OCI-LY7 (cell line): Measurements from ENCODE around the gene SLC44A5. TPM values are rescaled to one million over a fixed set of nuclear protein-coding genes. Genes with fewer than 3 reads are reported as not detected.

ENCODE experiments used
- BruUV-seq: library from RNA; stranded (reverse); fragments of 400-500 nt; replicated peaks from 2 replicates; lab custom pipeline; 2021; lab: Mats Ljungman, UMichigan
- CTCF ChIA-PET: fragments of 300-600 bp; sonication (Branson Sonifier 250); formaldehyde crosslinking; loops from one replicate; lab custom pipeline; 2022; ENCODE audit warnings: antibody characterized with exemption; ENCODE audit not compliant: unreplicated experiment; lab: Charles Lee
- POLR2A ChIA-PET: fragments of 300-600 bp; sonication (Branson Sonifier 250); formaldehyde crosslinking; loops from one replicate; lab custom pipeline; 2022; ENCODE audit warnings: antibody characterized with exemption; lab: Charles Lee
- DNase-seq: peaks from one replicate; pipeline ENCODE4 v3.0.0-alpha.2; 2015; ENCODE audit warnings: low spot score
- H2AFZ ChIP-seq: fragments of 200-600 bp; sonication (generic), shearing (Covaris generic); 2 replicates; pipeline ENCODE4 v1.6.1; 2014; ENCODE audit warnings: mild to moderate bottlenecking, antibody characterized with exemption, low read length, moderate library complexity
- H3K27ac ChIP-seq: fragments of 200-600 bp; sonication (generic); 2 replicates; pipeline ENCODE4 v1.5.1; 2014; ENCODE audit warnings: mixed run types, low read depth, mild to moderate bottlenecking, moderate library complexity, low read length, inconsistent platforms; ENCODE audit not compliant: poor library complexity, severe bottlenecking
- H3K36me3 ChIP-seq: fragments of 200-600 bp; sonication (generic); 2 replicates; pipeline ENCODE4 v1.6.1; 2014; ENCODE audit warnings: mild to moderate bottlenecking, antibody characterized with exemption, low read length, moderate library complexity, mixed read lengths; ENCODE audit not compliant: insufficient read depth
- H3K4me1 ChIP-seq: fragments of 200-600 bp; sonication (generic); 2 replicates; pipeline ENCODE4 v1.5.1; 2014; ENCODE audit warnings: mild to moderate bottlenecking, low read length; ENCODE audit not compliant: insufficient read depth, poor library complexity, severe bottlenecking
- H3K4me2 ChIP-seq: fragments of 200-600 bp; sonication (generic); 2 replicates; pipeline ENCODE4 v1.6.1; 2014; ENCODE audit warnings: mild to moderate bottlenecking, low read length
- H3K4me3 ChIP-seq: fragments of 200-600 bp; sonication (generic); 2 replicates; pipeline ENCODE4 v1.5.1; 2014; ENCODE audit warnings: mild to moderate bottlenecking, low read depth, low read length; ENCODE audit not compliant: poor library complexity, severe bottlenecking
- H3K79me2 ChIP-seq: fragments of 200-600 bp; sonication (generic); 2 replicates; pipeline ENCODE4 v1.6.1; 2016; ENCODE audit warnings: low read depth, mild to moderate bottlenecking, low read length, moderate library complexity, mixed read lengths; ENCODE audit not compliant: insufficient read depth
- H3K9me2 ChIP-seq: fragments of 200-600 bp; sonication (generic); 2 replicates; pipeline ENCODE4 v1.6.1; 2016; ENCODE audit warnings: mild to moderate bottlenecking, low read length, mixed read lengths; ENCODE audit not compliant: insufficient read depth
- H3K9me3 ChIP-seq: fragments of 200-600 bp; sonication (generic); 2 replicates; pipeline ENCODE4 v1.6.1; 2014; ENCODE audit warnings: mild to moderate bottlenecking, mixed run types, low read length, mixed read lengths
- H4K20me1 ChIP-seq: fragments of 200-600 bp; sonication (generic); 2 replicates; pipeline ENCODE4 v1.6.1; 2014; ENCODE audit warnings: mild to moderate bottlenecking, antibody characterized with exemption, low read length, moderate library complexity, mixed read lengths; ENCODE audit not compliant: insufficient read depth
- CTCF ChIP-seq: fragments of 200-600 bp; sonication (generic); conservative IDR thresholded peaks from 2 replicates; pipeline ENCODE4 v1.5.1; 2014; ENCODE audit warnings: mild to moderate bottlenecking, antibody characterized with exemption, low read length, moderate library complexity, mixed read lengths
- EZH2phosphoT487 ChIP-seq: fragments of 200-600 bp; sonication (generic); IDR thresholded peaks from 2 replicates; pipeline ENCODE4 v1.6.1; 2018; ENCODE audit warnings: low read depth, borderline replicate concordance, mild to moderate bottlenecking, mixed run types, antibody characterized with exemption, low read length, moderate library complexity, mixed read lengths
- intact Hi-C: fragments of 100-400 bp; cut with micrococcal nuclease; formaldehyde crosslinking; loops from one replicate; pipeline ENCODE4 v1.10.0; 2022; ENCODE audit not compliant: unreplicated experiment
- total RNA-seq, 2 experiments: library from RNA; depleted of rRNA in 1 of 2; stranded (reverse); fragments of >200 nt in 1 of 2; shearing (Covaris generic) in 1 of 2; gene quantifications; 2 replicates each; pipeline ENCODE4 v1.2.3, GENCODE V29; 2014 to 2022

Gene SLC44A5
- total RNA-seq, 2 experiments from 2014 or later, result not detected

DNA sequence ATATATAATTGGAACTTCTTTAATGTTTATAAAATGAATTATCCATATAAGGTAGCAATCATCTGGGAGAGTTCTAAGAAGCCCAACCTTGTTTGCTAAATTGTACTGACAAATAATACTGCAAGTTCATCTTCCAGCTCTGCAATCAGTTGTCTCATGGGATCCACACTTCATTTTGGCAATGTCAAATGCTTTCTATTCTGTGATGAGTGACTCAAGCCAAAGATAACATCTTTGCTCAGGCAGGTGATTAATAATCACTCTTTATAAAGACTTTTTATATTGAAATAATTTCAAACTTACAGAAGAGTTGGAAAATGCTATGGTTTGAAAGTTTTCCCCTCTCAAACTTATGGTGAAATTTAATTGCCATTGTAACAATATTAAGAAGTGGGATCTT lies 67.2 kb downstream of the SLC44A5 start:
- H3K27ac ChIP-seq, result no peak overlapping the region
- ChIA-PET CTCF (no interaction called here), POLR2A (interaction anchor here (1.0 kb wide), 1 partner anchor 9 kb away, joined by 3 read pairs; no protein-coding TSS in a partner anchor)
- no peak overlapping the region for H3K4me2 ChIP-seq
- intact Hi-C loops, result no loop called here
- H3K36me3 ChIP-seq, result no peaks in the 10 kb centered on the region
- no peak for TF ChIP-seq CTCF
- TF ChIP-seq EZH2phosphoT487, result no peak
- H3K9me3 ChIP-seq, result no peaks in the 10 kb centered on the region
- H4K20me1 ChIP-seq, result no peaks in the 10 kb centered on the region
- no TSS peak for BruUV-seq
- no peak for DNase-seq
- H3K9me2 ChIP-seq, result no peaks in the 10 kb centered on the region
- no peak overlapping the region for H3K4me3 ChIP-seq
- no peaks in the 10 kb centered on the region for H3K79me2 ChIP-seq
- H3K4me1 ChIP-seq, result no peaks in the 10 kb centered on the region
- no peak overlapping the region for H2AFZ ChIP-seq

DNA sequence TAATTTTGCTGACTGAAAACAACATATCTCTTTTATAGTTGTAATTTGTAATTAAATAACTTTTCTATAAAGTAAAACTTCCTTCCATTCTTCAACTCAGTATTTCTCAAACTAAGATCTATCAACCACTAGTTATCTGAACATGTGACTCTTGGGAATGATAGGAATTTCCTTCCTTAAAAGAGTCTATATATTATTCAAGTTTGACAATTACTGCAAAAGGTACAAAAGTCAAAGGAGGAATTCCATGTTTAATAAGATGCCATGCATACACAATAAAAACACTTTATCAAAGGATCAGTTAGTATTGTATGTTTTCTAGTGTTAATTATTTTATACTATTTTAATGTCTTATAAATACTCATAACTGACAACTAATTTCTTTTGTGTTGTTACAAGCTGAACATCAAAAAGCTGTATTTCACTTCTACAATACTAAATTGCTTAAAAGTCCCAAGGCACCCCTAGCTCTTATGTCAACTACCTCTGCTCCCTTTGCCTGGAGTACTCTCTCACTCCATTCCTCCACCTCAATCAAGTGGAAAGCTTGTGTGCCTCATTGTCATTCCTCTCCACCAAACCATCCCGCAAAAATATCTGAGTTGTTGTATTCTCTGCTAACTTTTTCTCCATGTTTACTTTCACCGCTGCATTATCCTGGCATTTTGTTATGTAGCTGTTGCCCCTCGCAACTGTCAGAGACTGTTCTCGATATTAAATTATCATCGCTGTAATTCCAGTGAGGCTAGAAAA lies 67.9 kb downstream of the SLC44A5 start:
- H3K9me3 ChIP-seq, result no peaks in the 10 kb centered on the region
- no peaks in the 10 kb centered on the region for H3K79me2 ChIP-seq
- H3K9me2 ChIP-seq, result no peaks in the 10 kb centered on the region
- CTCF ChIA-PET, result no interaction called here
- H3K4me2 ChIP-seq, result no peak overlapping the region
- BruUV-seq, result no TSS peak
- H4K20me1 ChIP-seq, result no peaks in the 10 kb centered on the region
- no peak overlapping the region for H3K27ac ChIP-seq
- POLR2A ChIA-PET, result interaction anchor here (1.0 kb wide), 1 partner anchor 10 kb away, joined by 3 read pairs; no protein-coding TSS in a partner anchor
- H3K4me1 ChIP-seq, result no peaks in the 10 kb centered on the region
- no peaks in the 10 kb centered on the region for H3K36me3 ChIP-seq
- no peak for DNase-seq
- intact Hi-C loops, result no loop called here
- no peak overlapping the region for H3K4me3 ChIP-seq
- no peak overlapping the region for H2AFZ ChIP-seq
- no peak for TF ChIP-seq EZH2phosphoT487
- no peak for TF ChIP-seq CTCF
